Muscle of arm (tissue), 12 donors: ENCODE results near the gene RPL6. TPM values are rescaled to one million over a fixed set of nuclear protein-coding genes. Genes with fewer than 3 reads are reported as not detected.
"Not testable (repeated sequence)": the region's sequence is repeated elsewhere in the genome, so short reads cannot be mapped to it uniquely, and the experiment has no call there.

Experiments
- DNase-seq: peaks from one replicate; pipeline ENCODE4 v3.0.0-alpha.2; 2013
- polyA plus RNA-seq, 12 donors: library from polyadenylated mRNA; unstranded; fragments of 120-200 nt; gene quantifications; one replicate each; pipeline ENCODE4 v1.2.1, GENCODE V29; 2013; ENCODE audit not compliant: insufficient read length in 12 of 12

Gene RPL6
- polyA plus RNA-seq, 12 donors: 2,055 to 3,419 (median 3,197) TPM; not detected in 1

DNA sequence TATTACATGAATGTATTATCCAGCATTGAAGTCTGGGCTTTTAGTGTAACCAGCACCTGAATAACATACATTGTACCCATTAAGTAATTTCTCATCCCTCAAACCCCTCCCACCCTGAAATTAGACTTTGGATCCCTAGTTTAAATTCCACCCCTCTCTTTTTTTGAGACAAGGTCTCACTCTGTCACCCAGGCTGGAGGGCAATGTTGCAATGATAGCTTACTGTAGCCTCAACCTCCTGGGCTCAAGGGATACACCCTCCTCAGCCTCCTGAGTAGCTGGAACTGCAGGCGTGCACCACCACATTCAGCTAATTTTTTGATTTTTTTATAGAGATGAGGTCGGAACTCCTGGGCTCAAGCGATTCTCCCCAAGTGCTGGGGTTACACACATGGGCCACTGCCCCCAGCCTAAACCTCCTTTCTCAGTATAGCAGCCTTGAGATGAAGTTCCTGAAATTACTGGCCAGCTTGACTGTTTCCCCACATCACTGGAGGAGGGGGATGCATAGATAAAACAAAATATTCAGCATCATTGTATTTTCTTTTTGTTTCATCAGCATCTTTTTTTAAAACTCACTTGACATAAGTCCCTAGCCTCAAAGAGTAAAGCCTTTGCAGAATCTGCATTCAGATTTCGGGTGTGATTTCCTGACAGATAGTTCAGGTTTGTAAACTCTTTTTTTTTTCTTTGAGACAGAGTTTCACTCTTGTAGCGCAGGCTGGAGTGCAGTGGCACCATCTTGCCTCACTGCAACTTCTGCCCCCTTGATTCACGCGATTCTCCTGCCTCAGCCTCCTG lies 16.4 kb upstream of the RPL6 start:
- no peak for DNase-seq

GRCh38 chr12:112424126-112424525 lies 14.7 kb upstream of the RPL6 start:
- no peak for DNase-seq

- DNase-seq: no peak
These were observed 13.1 kb upstream of the RPL6 start for GRCh38 chr12:112422531-112422930.

DNA sequence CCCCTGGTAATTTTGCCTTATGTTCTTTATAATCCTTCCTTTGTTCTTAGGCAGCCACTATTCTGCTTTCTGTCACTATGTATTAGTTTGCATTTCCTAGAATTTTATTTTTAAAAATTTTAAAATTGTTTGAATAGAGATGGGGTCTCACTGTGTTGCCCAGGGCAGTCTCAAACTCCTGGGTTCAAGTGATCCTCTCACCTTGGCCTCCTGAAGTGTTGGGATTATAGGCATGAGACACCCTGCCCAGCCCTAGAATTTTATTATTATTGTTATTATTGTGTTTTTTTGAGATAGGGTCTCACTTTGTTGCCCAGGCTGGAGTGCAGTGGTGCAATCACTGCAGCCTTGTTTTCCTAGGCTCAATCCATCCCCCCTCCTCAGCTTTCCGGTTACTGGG lies 12.0 kb upstream of the RPL6 start:
- DNase-seq: no peak

- no peak for DNase-seq
These were observed 11.3 kb upstream of the RPL6 start for GRCh38 chr12:112420740-112421139.

DNA sequence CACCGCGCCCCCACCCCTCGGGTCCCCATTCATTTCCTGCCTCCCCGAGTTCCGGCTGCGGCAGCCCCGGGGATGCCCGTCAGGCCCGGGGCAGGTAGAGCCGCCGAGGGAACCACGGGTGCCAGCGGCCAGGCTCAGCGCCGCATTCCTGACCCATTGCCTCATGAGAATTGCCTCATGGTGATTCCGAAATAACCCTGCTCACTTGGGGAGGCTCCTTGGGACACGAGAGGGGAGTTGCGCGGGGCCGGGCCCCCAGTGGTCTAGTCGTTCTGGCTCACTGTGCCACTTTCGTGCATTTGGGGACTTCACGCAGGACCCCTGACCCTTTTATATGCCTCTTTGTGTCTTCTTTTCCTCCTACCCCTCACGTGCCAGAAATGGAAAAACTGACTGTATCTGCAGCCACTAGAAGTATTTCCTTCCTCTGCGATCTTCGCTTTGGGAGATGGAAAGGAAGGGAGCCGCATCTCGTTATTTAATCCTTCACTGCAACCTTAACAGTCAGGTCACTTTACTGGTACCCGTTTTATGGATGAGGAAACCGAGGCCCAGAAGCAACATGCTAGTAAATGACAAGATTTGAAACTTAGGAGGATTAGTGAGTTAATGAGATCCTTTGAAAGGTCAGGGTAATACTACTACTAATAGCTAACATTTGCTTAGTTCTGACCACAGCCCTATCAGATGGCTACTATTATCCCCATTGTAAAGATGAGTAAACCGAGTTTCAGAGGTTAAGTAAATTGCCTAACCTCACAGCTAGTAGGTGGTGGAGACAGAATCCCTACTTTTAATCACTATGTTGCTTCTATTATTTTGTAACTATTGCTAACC lies 10.1 kb upstream of the RPL6 start:
- peak; percentile 61 for DNase-seq

GRCh38 chr12:112418608-112419296 lies 9.3 kb upstream of the RPL6 start, which contains the start of gene PTPN11:
Gene PTPN11, plus strand, starts transcription at chr12:112418947. Its CDS starts 165 bp downstream, at chr12:112419112.
- DNase-seq: peak; percentile 84

GRCh38 chr12:112418273-112418607 lies 8.8 kb upstream of the RPL6 start:
- DNase-seq: no peak

- DNase-seq: not testable (repeated sequence)
These were observed 6.1 kb upstream of the RPL6 start for GRCh38 chr12:112415457-112415856.

DNA sequence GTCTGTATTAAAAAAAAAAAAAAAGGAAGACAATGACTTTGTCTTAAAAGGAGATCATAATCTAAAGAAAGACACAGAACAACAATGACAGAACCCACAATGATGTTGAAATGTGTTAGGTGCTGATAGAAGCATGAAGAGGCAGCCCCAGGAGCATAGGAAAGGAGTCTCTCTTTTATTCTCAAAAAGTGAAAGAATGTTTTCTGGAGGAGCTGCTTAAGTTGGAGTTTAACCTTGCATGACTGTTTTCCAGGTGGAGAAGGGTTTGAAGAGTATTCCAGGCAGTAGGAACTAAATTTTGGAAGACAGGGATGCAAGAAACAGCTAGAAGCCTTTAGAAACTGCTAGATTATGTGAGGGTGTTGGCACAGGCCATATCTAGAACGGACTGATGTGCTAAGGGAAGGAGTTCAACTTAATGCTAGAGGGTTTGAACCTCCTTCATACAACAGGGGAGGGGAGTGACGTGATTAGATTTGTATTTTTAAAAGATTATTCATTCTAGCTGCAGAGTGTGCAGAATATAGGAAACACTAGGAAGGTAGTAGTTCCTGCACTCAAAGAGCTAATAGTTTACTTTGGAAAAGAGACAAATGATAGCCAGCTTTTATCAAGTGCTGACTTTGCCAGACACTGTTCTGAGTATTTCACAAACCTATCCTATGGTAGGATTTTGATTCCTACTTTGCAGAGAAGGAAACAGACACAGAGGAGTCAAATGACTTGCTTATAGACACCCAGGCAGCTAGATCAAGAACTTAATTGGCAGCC lies 4.6 kb upstream of the RPL6 start:
- DNase-seq: no peak

DNA sequence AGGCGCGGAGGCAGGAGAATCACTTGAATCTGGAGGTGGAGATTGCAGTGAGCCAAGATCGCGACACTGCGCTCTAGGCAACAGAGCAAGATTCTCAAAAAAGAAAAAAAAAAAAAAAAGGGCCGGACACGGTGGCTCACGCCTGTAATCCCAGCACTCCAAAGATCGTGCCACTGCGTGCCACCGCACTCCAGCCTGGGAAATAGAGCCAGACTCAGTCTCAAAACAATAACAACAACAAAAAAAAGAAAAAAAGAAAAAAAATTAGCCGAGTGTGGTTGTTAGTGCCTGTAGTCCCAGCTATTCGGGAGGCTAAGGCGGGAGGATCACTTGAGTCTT lies 470 bp upstream of the RPL6 start:
- DNase-seq: no peak

DNA sequence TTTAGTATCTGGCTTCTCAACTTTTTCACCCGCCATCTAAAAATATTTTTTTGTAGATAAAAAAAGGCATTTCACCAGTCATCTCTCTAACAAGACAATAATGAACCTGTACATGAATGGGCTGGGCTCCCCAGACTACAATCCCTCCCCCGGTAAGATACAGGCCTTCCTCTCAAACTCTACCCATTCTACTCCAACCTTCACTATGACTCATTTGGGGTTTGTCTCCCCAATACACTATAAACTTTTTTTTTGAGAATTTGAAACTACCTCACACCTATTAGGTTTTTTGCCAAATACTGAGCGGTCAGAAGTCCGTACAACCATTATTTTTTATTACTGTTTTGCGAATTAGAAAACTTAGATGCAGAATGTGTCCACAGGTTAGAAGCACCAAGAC lies 784 bp downstream of the RPL6 start:
- no peak for DNase-seq

DNA sequence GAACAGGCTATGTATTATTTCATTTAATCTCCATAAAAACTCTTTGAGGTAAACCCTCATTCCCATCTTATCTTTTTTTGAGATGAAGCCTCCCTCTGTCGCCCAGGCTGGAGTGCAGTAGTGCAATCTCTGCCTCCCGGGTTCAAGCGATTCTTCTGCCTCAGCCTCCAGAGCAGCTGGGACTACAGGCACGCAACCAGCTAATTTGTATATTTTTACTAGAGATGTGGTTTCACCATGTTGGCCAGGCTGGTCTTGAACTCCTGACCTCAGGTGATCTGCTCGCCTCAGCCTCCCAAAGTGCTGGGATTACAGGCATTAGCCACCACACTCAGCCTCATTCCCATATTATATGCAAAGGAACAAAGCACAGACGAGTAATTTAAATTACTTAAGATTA lies 1.7 kb downstream of the RPL6 start:
- DNase-seq: not testable (repeated sequence)

GRCh38 chr12:112406519-112407488 lies 2.6 kb downstream of the RPL6 start:
- no peak for DNase-seq

DNA sequence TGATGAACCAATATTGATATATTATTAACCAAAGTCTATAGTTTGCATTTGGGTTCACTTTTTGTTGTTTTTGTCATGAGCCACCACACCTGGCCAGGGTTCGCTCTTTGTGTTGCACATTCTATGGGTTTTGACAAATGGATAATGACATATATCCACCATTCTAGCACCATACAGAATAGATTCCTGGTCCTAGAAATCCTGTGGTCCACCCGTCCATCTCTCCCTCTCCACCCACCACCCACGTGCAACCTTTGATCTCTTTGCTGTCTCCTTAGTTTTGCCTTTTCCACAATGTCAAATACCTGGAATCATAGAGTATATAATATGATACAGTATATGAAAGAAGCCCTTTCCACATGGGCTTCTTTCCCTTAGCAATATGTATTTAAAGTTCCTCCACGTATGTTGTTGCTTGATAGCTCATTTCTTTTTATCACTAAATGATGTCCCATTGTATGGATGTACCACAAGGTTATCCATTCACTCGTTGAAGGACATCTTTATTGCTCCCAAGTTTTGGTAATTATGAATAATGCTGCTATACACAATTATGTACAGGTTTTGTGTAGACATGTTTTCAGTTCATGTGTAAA lies 7.4 kb downstream of the RPL6 start:
- DNase-seq: no peak

- no peak for DNase-seq
These were observed 8.4 kb downstream of the RPL6 start for GRCh38 chr12:112401054-112401453.

GRCh38 chr12:112393328-112393727 lies 16.1 kb downstream of the RPL6 start:
- no peak for DNase-seq

GRCh38 chr12:112389922-112390654 lies 19.3 kb downstream of the RPL6 start:
- not testable (repeated sequence) for DNase-seq

- no peak for DNase-seq
These were observed 20.2 kb downstream of the RPL6 start for GRCh38 chr12:112389228-112389627.
